Measurements from ENCODE around the gene DECR2. TPM values are rescaled to one million over a fixed set of nuclear protein-coding genes. Genes with fewer than 3 reads are reported as not detected.

The DECR2 gene
- total RNA-seq, 8 experiments from 2014 or later: 7.1 to 24.2 (median 11.8) TPM

DNA sequence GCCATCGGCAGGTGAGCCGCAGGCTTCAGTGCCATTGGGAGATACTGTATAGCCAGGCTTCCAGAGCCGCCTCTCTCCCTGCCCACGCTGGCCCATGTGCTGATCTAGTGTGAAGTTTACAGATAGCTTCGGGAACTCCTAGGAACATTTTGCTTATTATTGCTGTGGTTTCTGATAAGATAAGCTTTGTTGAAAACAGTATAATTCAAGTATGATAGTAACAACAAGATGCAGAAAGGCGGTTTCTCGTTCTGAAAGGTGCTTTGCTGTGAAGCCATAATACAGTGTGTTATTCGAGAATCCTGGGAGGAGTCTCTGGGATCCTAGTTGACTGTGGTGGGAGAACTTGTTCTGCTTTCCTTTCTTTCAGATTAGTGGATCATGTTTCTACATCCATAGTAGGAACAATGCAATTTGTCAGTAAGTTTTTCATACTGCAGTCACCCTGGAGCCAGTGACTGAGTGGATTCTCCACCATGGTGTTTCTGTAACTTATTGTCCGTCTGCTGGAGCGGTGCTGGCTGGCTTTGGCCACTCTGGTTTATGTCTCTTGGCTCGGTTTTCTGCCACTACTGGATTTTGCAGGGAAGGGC lies 55.3 kb downstream of the DECR2 start:
- Histone ChIP-seq H3K27ac (peak overlapping the region in 1 of 2 donors; percentile 13), H3K4me3 (no peak overlapping the region), H3K4me1 (replicated peaks in 1 of 2) (peaks cover 3 to 12% of the 10 kb centered on the region in 2 donors)
- in situ Hi-C loops (cut with MboI; ENCODE audit: low pct_unique_long_range_greater_than_20kb in 2 of 9, low sequenced_read_pairs in 9 of 9, unreplicated experiment in 9 of 9): no loop called here
- 51 to 100% (median 65%) methylated on average over 2 to 9 of the region's 11 CpGs for WGBS, 10 experiments
- ATAC-seq (replicated peaks in 6 of 8): peak in 7 of 8 experiments; percentile 22 to 72 (median 51)

DNA sequence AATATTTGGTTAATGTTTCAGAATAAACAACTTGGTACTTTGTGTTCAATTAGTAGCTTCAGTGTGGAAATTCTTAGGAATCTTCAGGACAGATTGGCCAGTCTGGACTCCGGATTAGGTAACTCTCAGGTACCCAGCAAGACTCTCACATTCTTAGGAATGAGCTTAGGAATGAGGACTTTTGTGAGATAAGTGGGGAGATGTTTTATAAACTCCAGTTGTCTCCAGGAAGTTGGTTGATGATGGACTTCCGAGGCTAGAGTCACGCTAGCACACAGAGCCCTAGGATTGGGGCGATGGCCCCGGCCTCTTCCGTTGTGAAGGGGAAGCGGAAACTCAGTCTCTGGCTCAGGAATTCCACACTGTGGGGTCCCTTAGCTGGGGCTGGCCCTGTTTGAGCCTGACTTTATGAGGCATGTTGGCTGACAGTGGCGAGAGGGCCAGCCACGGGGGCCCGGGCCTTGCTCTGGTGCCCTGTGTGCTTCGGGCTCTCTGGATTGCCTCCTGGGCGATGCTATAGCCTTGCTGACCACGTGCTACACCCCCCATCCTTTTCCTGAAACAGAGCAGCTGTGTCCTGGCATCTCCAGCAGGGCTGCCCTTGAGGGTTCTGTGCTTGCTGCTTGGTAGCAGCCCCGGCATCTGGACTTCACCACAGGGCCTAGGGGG lies 56.2 kb downstream of the DECR2 start:
- 80 to 100% (median 99%) methylated on average over 1 to 6 of the region's 14 CpGs; no CpG with 5 or more reads in 2 of the 10 experiments for WGBS, 10 experiments
- peak overlapping the region in 1 of 2 donors; percentile 28 for H3K27ac ChIP-seq
- H3K4me3 ChIP-seq: no peak overlapping the region

DNA sequence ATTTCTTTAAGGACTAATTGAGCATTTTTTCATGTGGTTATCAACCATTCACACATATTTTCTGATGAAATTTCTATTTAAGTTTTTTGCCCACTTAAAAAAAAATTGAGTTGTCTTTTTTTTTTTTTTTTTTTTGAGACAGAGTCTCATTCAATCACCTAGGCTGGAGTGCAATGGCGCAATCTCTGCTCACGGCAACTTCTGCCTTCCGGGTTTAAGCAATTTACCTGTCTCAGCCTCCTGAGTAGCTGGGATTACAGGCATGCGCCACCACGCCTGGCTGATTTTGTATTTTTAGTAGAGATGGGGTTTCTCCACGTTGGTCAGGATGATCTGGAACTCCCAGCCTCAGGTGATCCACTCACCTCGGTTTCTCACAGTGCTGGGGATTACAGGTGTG lies 58.1 kb downstream of the DECR2 start:
- in situ Hi-C loops (cut with MboI; ENCODE audit: low pct_unique_long_range_greater_than_20kb in 2 of 9, low sequenced_read_pairs in 9 of 9, unreplicated experiment in 9 of 9): no loop called here
- Histone ChIP-seq H3K27ac (no peak overlapping the region), H3K4me3 (no peak overlapping the region), H3K4me1 (replicated peaks in 1 of 2) (peaks cover 3 to 12% of the 10 kb centered on the region in 2 donors)
- 86 to 100% (median 100%) methylated on average over 2 to 7 of the region's 7 CpGs; no CpG with 5 or more reads in 1 of the 10 experiments for WGBS, 10 experiments
- ATAC-seq (replicated peaks in 6 of 8): no peak

More for the DNA sequence above, 56.2 kb downstream of the DECR2 start:
- peaks cover 3 to 12% of the 10 kb centered on the region in 2 donors for H3K4me1 ChIP-seq (replicated peaks in 1 of 2)
- in situ Hi-C loops (cut with MboI; ENCODE audit: low pct_unique_long_range_greater_than_20kb in 2 of 9, low sequenced_read_pairs in 9 of 9, unreplicated experiment in 9 of 9): no loop called here
- ATAC-seq (replicated peaks in 6 of 8): peak in 5 of 8 experiments; percentile 29 to 90 (median 50)

DNA sequence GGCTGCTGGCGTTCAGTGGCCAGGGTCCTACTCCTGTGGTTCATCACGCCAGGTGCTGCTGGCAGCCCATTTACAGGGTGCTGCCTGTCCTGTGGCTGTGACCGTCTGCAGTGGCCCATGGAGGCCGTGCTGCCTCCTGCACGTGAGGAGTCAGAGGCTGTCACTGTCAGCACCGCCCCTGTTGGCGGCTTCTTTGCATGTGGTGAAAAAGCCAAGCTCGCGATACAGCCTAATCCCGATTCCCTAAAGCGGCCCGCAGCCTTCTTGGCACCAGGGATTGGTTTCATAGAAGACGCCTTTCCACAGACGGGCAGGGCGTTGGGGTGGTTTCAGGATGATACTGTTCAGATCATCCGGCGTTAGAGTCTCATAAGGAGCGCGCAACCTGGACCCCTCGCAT lies 59.1 kb downstream of the DECR2 start:
- ATAC-seq (replicated peaks in 6 of 8): no peak
- whole genome bisulfite sequencing, 10 experiments: 80 to 100% (median 81%) methylated on average over 1 to 10 of the region's 20 CpGs; no CpG with 5 or more reads in 4 of the 10 experiments
- H3K4me3 ChIP-seq: no peak overlapping the region

More for the DNA sequence above, 59.1 kb downstream of the DECR2 start:
- in situ Hi-C loops (cut with MboI; ENCODE audit: low pct_unique_long_range_greater_than_20kb in 2 of 9, low sequenced_read_pairs in 9 of 9, unreplicated experiment in 9 of 9): no loop called here
- peaks cover 3 to 12% of the 10 kb centered on the region in 2 donors for H3K4me1 ChIP-seq (replicated peaks in 1 of 2)
- no peak overlapping the region for H3K27ac ChIP-seq

Other genes with a start within 250 kb of the DECR2 start
- gene HBZ, start 249.2 kb upstream of the DECR2 start, total RNA-seq: not detected
- not detected for gene HBM, start 235.9 kb upstream of the DECR2 start, total RNA-seq
- gene HBA2, start 229.0 kb upstream of the DECR2 start, total RNA-seq: 1 to 10 TPM in 2 of 8 experiments, under 1 TPM in 1, not detected in 5; 0.92 to 3.2 (median 1.1) TPM
- gene HBA1, start 225.2 kb upstream of the DECR2 start, total RNA-seq: 1 to 10 TPM in 3 of 8 experiments, not detected in 5; 2.2 to 6.5 (median 3.1) TPM
- gene HBQ1, start 221.4 kb upstream of the DECR2 start, total RNA-seq: 1 to 10 TPM in 6 of 8 experiments, not detected in 2; 1.3 to 8.8 (median 5.2) TPM
- gene LUC7L, start 172.4 kb upstream of the DECR2 start, total RNA-seq: 100 to 1,000 TPM in 3 of 8 experiments, 10 to 100 TPM in 5; 75.5 to 188 (median 90.9) TPM
- 100 to 1,000 TPM in 1 of 8 experiments, 10 to 100 TPM in 7; 23.1 to 101 (median 50.5) TPM for gene FAM234A, start 167.1 kb upstream of the DECR2 start, total RNA-seq
- gene RGS11, start 125.9 kb upstream of the DECR2 start, total RNA-seq: 10 to 100 TPM in 1 of 8 experiments, 1 to 10 TPM in 4, under 1 TPM in 3; 0.22 to 12.5 (median 1.7) TPM
- 10 to 100 TPM in 4 of 8 experiments, 1 to 10 TPM in 2, under 1 TPM in 2; 0.25 to 55.2 (median 8.5) TPM for gene ARHGDIG, start 121.3 kb upstream of the DECR2 start, total RNA-seq
- 10 to 100 TPM in 3 of 8 experiments, 1 to 10 TPM in 2, under 1 TPM in 1, not detected in 2; 0.35 to 18.5 (median 9.1) TPM for gene PDIA2, start 118.7 kb upstream of the DECR2 start, total RNA-seq
- 10 to 100 TPM; 10.3 to 21.6 (median 15.9) TPM for gene AXIN1, start 49.2 kb upstream of the DECR2 start, total RNA-seq
- 100 to 1,000 TPM in 1 of 8 experiments, 10 to 100 TPM in 7; 57.8 to 117 (median 82.2) TPM for gene MRPL28, start 31.3 kb upstream of the DECR2 start, total RNA-seq
- gene PGAP6, start 19.9 kb upstream of the DECR2 start, total RNA-seq: 10 to 100 TPM; 19.2 to 82.1 (median 25.3) TPM
- 10 to 100 TPM; 24.9 to 88.9 (median 54.0) TPM for gene NME4, start 4.7 kb upstream of the DECR2 start, total RNA-seq
- 10 to 100 TPM; 13.6 to 32.6 (median 25.2) TPM for gene RAB11FIP3, start 23.8 kb downstream of the DECR2 start, total RNA-seq
- gene CAPN15, start 125.8 kb downstream of the DECR2 start, total RNA-seq: 10 to 100 TPM in 4 of 8 experiments, 1 to 10 TPM in 4; 7.1 to 46.4 (median 12.7) TPM
- under 1 TPM in 5 of 8 experiments, not detected in 3; 0.05 to 0.85 (median 0.24) TPM for gene PRR35, start 158.5 kb downstream of the DECR2 start, total RNA-seq
- gene NHLRC4, start 165.1 kb downstream of the DECR2 start, total RNA-seq: 1 to 10 TPM in 5 of 8 experiments, under 1 TPM in 3; 0.33 to 2.2 (median 1.0) TPM
- gene PIGQ, start 168.1 kb downstream of the DECR2 start, total RNA-seq: 10 to 100 TPM; 17.0 to 56.1 (median 26.0) TPM
- 10 to 100 TPM in 7 of 8 experiments, 1 to 10 TPM in 1; 9.3 to 23.8 (median 17.1) TPM for gene RAB40C, start 188.2 kb downstream of the DECR2 start, total RNA-seq
- 1 to 10 TPM in 2 of 8 experiments, under 1 TPM in 6; 0.14 to 9.0 (median 0.54) TPM for gene WFIKKN1, start 229.1 kb downstream of the DECR2 start, total RNA-seq
- gene METTL26, start 234.4 kb downstream of the DECR2 start, total RNA-seq: 10 to 100 TPM; 52.5 to 97.9 (median 66.7) TPM
- gene MCRIP2, start 239.9 kb downstream of the DECR2 start, total RNA-seq: 10 to 100 TPM; 10.3 to 58.8 (median 31.3) TPM
- gene WDR90, start 247.5 kb downstream of the DECR2 start, total RNA-seq: 10 to 100 TPM in 7 of 8 experiments, 1 to 10 TPM in 1; 8.0 to 62.4 (median 16.4) TPM